DND-41 (cell line): Measurements from ENCODE around the gene USP48.
"Not testable (repeated sequence)": the region's sequence is repeated elsewhere in the genome, so short reads cannot be mapped to it uniquely, and the experiment has no call there.

ENCODE experiments used
- ATAC-seq: fragments of 200-7000 bp; cut with Tn5 transposase; 3 replicates; pipeline ENCODE4 v1.9.1; 2021; ENCODE audit warnings: low read depth; ENCODE audit not compliant: insufficient read depth
- DNase-seq: peaks from one replicate; pipeline ENCODE4 v3.0.0-alpha.2; 2020
- H2AFZ ChIP-seq: 2 replicates; pipeline ENCODE4 v1.6.0; 2012; ENCODE audit warnings: low read depth, low read length
- H3K27ac ChIP-seq: 2 replicates; pipeline ENCODE4 v1.5.1; 2012; ENCODE audit warnings: low read length, inconsistent platforms
- H3K27me3 ChIP-seq: fragments of 200-600 bp; sonication (generic); 2 replicates; pipeline ENCODE4 v1.6.0; 2012; ENCODE audit warnings: low read length, mild to moderate bottlenecking, inconsistent platforms; ENCODE audit not compliant: insufficient read depth, poor library complexity
- H3K36me3 ChIP-seq: 2 replicates; pipeline ENCODE4 v1.5.1; 2012; ENCODE audit warnings: low read length, inconsistent platforms; ENCODE audit not compliant: insufficient read depth
- H3K4me1 ChIP-seq: 2 replicates; pipeline ENCODE4 v1.5.1; 2012; ENCODE audit warnings: mild to moderate bottlenecking, low read length; ENCODE audit not compliant: insufficient read depth
- H3K4me2 ChIP-seq: 2 replicates; pipeline ENCODE4 v1.6.0; 2012; ENCODE audit warnings: mild to moderate bottlenecking, moderate library complexity, low read length, inconsistent platforms; ENCODE audit not compliant: insufficient read depth
- H3K4me3 ChIP-seq, 2 experiments: fragments of 200-600 bp in 1 of 2; shearing (Covaris generic) in 1 of 2; 2 replicates each; pipeline ENCODE4 v1.5.1; 2012 to 2016; ENCODE audit warnings: inconsistent platforms in 2 of 2, low read length in 2 of 2, mild to moderate bottlenecking in 2 of 2, low read depth in 1 of 2, moderate library complexity in 1 of 2
- H3K79me2 ChIP-seq: 2 replicates; pipeline ENCODE4 v1.6.0; 2012; ENCODE audit warnings: low read length, inconsistent platforms; ENCODE audit not compliant: insufficient read depth
- H3K9ac ChIP-seq: 2 replicates; pipeline ENCODE4 v1.6.0; 2012; ENCODE audit warnings: low read depth, mild to moderate bottlenecking, inconsistent platforms, low read length, moderate library complexity
- H3K9me3 ChIP-seq: 2 replicates; pipeline ENCODE4 v1.5.1; 2012; ENCODE audit warnings: low read length, moderate library complexity, mild to moderate bottlenecking, inconsistent platforms; ENCODE audit not compliant: insufficient read depth, severe bottlenecking
- H4K20me1 ChIP-seq: 2 replicates; pipeline ENCODE4 v1.6.0; 2012; ENCODE audit warnings: low read length; ENCODE audit not compliant: insufficient read depth
- EZH2 ChIP-seq: IDR thresholded peaks from 3 replicates; pipeline ENCODE4 v1.6.1; 2012; ENCODE audit warnings: borderline replicate concordance, low read depth, mild to moderate bottlenecking, moderate library complexity, low read length, inconsistent platforms; ENCODE audit not compliant: severe bottlenecking
- TF ChIP-seq, protein P1 (sequence below): IDR thresholded peaks from 2 replicates; pipeline ENCODE4 v1.5.1; 2012; ENCODE audit warnings: borderline replicate concordance, low read length, moderate library complexity, mild to moderate bottlenecking; ENCODE audit not compliant: poor library complexity, severe bottlenecking; ENCODE audit errors: extremely low read depth

Gene USP48

DNA sequence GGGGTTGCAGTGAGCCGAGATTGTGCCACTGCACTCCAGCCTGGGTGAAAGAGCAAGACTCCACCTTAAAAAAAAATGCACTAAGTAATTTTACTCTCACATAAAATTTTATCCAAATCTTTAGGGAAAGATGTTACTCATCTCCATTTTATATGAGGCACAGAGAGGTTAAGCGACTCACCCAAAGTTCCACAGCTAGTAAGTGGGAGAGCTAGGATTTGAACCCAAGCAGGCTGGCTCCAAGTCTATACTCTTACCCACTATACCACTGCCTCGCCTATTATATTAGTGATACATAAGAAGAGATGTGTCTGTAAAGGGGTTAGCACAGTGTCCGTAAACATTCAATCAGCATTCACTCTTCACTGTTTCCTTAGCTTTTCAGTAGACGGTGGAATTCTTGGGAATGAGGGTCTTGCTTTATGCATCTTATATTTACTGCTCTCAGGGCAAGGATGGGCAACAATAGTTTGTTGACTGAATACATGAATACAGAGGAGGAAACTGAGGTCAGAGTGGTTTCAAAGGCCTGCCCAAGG lies 44.3 kb upstream of the USP48 start:
- H3K9me3 ChIP-seq: no peaks in the 10 kb centered on the region
- no peak overlapping the region for H3K4me3 ChIP-seq
- no peaks in the 10 kb centered on the region for H3K36me3 ChIP-seq
- H3K27me3 ChIP-seq: no peaks in the 10 kb centered on the region
- TF ChIP-seq EZH2: no peak
- TF ChIP-seq, protein P1, sequence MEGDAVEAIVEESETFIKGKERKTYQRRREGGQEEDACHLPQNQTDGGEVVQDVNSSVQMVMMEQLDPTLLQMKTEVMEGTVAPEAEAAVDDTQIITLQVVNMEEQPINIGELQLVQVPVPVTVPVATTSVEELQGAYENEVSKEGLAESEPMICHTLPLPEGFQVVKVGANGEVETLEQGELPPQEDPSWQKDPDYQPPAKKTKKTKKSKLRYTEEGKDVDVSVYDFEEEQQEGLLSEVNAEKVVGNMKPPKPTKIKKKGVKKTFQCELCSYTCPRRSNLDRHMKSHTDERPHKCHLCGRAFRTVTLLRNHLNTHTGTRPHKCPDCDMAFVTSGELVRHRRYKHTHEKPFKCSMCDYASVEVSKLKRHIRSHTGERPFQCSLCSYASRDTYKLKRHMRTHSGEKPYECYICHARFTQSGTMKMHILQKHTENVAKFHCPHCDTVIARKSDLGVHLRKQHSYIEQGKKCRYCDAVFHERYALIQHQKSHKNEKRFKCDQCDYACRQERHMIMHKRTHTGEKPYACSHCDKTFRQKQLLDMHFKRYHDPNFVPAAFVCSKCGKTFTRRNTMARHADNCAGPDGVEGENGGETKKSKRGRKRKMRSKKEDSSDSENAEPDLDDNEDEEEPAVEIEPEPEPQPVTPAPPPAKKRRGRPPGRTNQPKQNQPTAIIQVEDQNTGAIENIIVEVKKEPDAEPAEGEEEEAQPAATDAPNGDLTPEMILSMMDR: no peak
- DNase-seq: no peak
- H4K20me1 ChIP-seq: no peaks in the 10 kb centered on the region
- no peaks in the 10 kb centered on the region for H3K4me1 ChIP-seq
- H3K27ac ChIP-seq: no peak overlapping the region
- ATAC-seq: no peak
- H3K9ac ChIP-seq: no peak overlapping the region
- H3K79me2 ChIP-seq: no peaks in the 10 kb centered on the region
- H2AFZ ChIP-seq: no peak overlapping the region
- no peak overlapping the region for H3K4me2 ChIP-seq

DNA sequence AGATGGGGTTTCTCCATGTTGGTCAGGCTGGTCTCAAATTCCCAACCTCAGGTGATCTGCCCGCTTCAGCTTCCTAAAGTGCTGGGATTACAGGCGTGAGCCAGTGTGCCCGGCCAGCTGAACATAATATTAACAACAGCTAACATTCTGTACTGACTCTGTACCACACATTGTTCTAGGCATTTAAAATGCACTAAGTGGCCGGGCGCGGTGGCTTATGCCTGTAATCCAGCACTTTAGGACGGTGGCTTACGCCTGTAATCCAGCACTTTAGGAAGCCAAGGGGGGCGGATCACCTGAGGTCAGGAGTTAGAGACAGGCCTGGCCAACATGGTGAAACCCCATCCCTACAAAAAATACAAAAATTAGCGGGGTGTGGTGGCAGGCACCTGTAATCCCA lies 43.7 kb upstream of the USP48 start:
- not testable (repeated sequence) for H3K4me3 ChIP-seq, H2AFZ ChIP-seq, H3K27ac ChIP-seq, H4K20me1 ChIP-seq, H3K27me3 ChIP-seq, H3K36me3 ChIP-seq, H3K9me3 ChIP-seq, H3K9ac ChIP-seq, H3K4me2 ChIP-seq, H3K4me1 ChIP-seq, ATAC-seq, DNase-seq, H3K79me2 ChIP-seq

DNA sequence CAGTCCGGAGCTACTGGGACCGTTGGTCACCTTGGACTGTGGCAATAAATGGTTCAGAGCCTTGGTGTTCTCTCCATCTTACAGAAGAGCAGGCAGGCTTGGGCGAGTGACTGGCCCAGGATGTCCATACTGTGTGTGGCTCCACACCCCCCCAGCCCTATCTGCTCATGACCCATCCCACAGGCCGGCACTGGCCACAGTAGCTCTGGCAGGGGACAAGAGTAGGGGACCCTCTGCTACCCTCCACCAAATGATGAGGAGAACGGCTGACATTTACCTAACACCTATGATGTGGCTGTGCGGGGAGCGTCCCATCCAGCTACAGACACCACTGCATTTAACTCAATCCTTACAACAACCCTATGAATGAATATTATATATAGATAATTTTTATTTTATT lies 42.4 kb upstream of the USP48 start:
- ATAC-seq (no peak), DNase-seq (no peak)
- no peak overlapping the region for H3K27ac ChIP-seq
- H4K20me1 ChIP-seq: no peaks in the 10 kb centered on the region; the same call in 1 of the 2 replicates
- H3K4me1 ChIP-seq: no peaks in the 10 kb centered on the region
- no peaks in the 10 kb centered on the region for H3K27me3 ChIP-seq
- H2AFZ ChIP-seq: no peak overlapping the region
- no peak overlapping the region for H3K4me3 ChIP-seq
- H3K4me2 ChIP-seq: no peak overlapping the region
- no peaks in the 10 kb centered on the region for H3K36me3 ChIP-seq
- H3K9ac ChIP-seq: no peak overlapping the region
- no peaks in the 10 kb centered on the region for H3K9me3 ChIP-seq
- H3K79me2 ChIP-seq: no peaks in the 10 kb centered on the region
- TF ChIP-seq, protein P1: no peak
- no peak for TF ChIP-seq EZH2

DNA sequence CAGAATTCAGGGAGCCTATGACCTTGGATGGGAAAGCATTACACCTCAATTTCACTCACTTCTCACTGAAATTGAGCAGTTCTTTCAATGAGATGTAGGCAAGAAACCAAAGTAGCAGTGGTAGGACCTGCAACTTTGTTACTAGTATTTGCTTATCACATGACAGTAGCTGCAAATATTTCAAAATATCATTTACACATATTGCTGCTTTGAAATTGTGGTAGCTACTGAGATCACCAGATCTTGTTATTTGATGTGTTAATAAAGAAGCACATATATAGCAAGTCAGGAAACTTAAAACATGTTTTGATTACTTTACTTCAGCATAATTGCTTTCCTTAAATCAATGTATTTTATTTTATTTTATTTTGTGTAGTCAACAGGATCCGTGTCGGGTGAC lies 42.0 kb upstream of the USP48 start:
- H3K4me2 ChIP-seq: no peak overlapping the region
- H3K9ac ChIP-seq: no peak overlapping the region
- H3K4me3 ChIP-seq: no peak overlapping the region
- no peaks in the 10 kb centered on the region for H3K9me3 ChIP-seq
- no peak overlapping the region for H3K27ac ChIP-seq
- no peaks in the 10 kb centered on the region for H3K36me3 ChIP-seq
- no peak for DNase-seq
- H3K79me2 ChIP-seq: no peaks in the 10 kb centered on the region
- no peaks in the 10 kb centered on the region for H3K27me3 ChIP-seq
- ATAC-seq: no peak
- H3K4me1 ChIP-seq: no peaks in the 10 kb centered on the region
- no peaks in the 10 kb centered on the region; the same call in 1 of the 2 replicates for H4K20me1 ChIP-seq
- TF ChIP-seq, protein P1: no peak
- no peak for TF ChIP-seq EZH2
- H2AFZ ChIP-seq: no peak overlapping the region
